BLaER1 (cell line): ENCODE data around the gene NFYC.
A peak's percentile ranks its signal among the peaks of the same experiment; 100 is the strongest.

Experiments
- H3K27ac ChIP-seq: shearing (Covaris generic); formaldehyde crosslinking; 2 replicates; pipeline ENCODE4 v1.8.1; 2022
- H3K27me3 ChIP-seq: shearing (Covaris generic); formaldehyde crosslinking; 2 replicates; pipeline ENCODE4 v1.8.1; 2022
- H3K36me3 ChIP-seq: shearing (Covaris generic); formaldehyde crosslinking; 2 replicates; pipeline ENCODE4 v1.8.1; 2022
- H3K4me1 ChIP-seq: shearing (Covaris generic); formaldehyde crosslinking; 2 replicates; pipeline ENCODE4 v1.8.1; 2022
- H3K4me2 ChIP-seq: shearing (Covaris generic); formaldehyde crosslinking; 2 replicates; pipeline ENCODE4 v1.8.1; 2022
- H3K4me3 ChIP-seq: shearing (Covaris generic); formaldehyde crosslinking; 2 replicates; pipeline ENCODE4 v1.8.1; 2022
- H3K9ac ChIP-seq: shearing (Covaris generic); formaldehyde crosslinking; 2 replicates; pipeline ENCODE4 v1.8.1; 2022
- H3K9me3 ChIP-seq: shearing (Covaris generic); formaldehyde crosslinking; 2 replicates; pipeline ENCODE4 v1.8.1; 2022
- H4K20me1 ChIP-seq: shearing (Covaris generic); formaldehyde crosslinking; 2 replicates; pipeline ENCODE4 v1.8.1; 2022
- Cebpa-rat ChIP-seq: shearing (Covaris generic); IDR thresholded peaks from 2 replicates; pipeline ENCODE4 v1.8.1; 2022

The NFYC gene

DNA sequence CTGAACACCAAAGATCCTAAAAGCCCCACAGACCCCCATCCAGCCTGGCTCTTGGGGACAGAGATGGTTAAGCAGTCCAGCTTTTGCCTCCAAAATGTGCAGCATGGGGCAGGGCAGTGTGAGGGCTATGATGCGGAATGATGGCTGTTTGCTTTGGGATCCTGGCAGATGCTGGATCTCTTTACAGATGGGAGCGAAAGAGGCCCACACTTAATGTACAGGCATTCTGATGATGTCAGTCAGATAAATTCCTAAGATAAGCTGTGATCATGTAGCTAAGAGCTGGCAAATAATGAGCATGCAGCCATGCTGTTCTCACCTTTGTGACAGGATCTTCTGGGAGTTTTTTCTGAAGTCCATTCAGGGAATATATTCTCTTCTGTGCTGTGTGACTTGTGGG is 74.5 kb downstream of the NFYC start:
- Histone ChIP-seq H3K36me3 (peaks cover 82% of the 10 kb centered on the region), H3K27me3 (no peaks in the 10 kb centered on the region), H3K9ac (no peak overlapping the region), H3K4me2 (no peak overlapping the region), H3K27ac (no peak overlapping the region), H4K20me1 (no peaks in the 10 kb centered on the region), H3K4me3 (no peak overlapping the region), H3K9me3 (no peaks in the 10 kb centered on the region), H3K4me1 (peaks cover 53% of the 10 kb centered on the region)
- no peak for TF ChIP-seq Cebpa-rat

DNA sequence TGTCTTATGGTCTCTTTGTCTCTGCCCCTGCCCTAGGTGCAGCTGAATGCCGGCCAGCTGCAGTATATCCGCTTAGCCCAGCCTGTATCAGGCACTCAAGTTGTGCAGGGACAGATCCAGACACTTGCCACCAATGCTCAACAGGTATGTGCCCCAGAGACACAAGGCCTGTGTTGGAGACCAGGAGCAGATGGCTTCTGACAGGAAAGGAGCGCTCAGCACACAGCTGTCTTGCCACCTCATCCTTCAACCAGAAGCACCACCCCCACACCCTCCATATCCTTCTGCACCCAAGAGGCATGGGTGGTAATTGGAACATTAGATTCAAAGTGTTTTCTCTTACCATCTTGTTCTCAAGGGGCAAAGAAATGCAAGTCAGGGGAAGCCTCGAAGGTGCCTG is 75.1 kb downstream of the NFYC start:
- H3K9ac ChIP-seq = no peak overlapping the region
- H3K4me2 ChIP-seq = no peak overlapping the region
- no peaks in the 10 kb centered on the region for H3K9me3 ChIP-seq
- peaks cover 53% of the 10 kb centered on the region for H3K4me1 ChIP-seq
- no peak overlapping the region for H3K4me3 ChIP-seq
- no peaks in the 10 kb centered on the region for H3K27me3 ChIP-seq
- no peak overlapping the region for H3K27ac ChIP-seq
- peaks cover 82% of the 10 kb centered on the region for H3K36me3 ChIP-seq
- no peak for TF ChIP-seq Cebpa-rat
- H4K20me1 ChIP-seq = no peaks in the 10 kb centered on the region

DNA sequence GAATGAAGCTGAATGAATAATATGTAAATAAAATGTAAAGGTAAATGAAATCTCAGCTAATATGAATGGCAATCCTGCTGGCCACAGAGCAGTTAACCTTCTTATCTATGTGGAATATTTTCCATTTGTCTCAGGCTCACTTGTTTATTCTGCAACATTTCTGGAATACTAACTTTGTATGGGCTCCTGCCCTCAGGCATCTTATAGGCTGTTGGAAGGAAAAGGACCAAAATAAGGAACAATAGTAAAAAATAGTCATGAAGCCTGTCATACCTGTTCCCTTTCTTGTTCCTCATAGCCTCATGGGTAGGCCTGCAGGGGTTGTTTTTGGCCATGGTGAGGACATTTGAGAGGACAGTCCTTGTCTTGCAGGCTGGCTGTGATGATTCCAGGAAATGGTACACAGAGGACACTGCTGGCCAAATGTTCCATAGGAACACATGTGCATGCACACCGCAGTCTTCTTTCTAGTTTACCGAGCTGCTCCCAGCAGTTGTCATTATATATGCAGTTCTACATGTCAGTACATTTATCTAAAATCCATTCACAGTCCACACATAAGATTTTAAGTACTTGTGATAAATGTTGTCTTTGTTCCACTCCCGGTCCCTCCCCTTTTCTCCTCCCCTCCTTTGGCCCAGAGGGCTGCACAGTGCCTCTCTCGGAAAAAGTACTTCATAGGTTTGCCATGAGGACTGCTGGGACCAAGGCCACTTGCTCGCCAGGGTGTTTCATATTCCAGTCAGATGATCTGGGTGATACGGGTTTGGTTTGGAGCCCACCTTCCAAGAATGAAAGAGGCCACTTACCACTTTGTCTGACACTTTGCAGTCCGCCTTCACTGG is 76.9 kb downstream of the NFYC start:
- no peak overlapping the region for H3K9ac ChIP-seq
- no peaks in the 10 kb centered on the region for H4K20me1 ChIP-seq
- H3K27me3 ChIP-seq = no peaks in the 10 kb centered on the region
- no peak overlapping the region for H3K4me2 ChIP-seq
- no peaks in the 10 kb centered on the region for H3K9me3 ChIP-seq
- H3K36me3 ChIP-seq = peaks cover 81% of the 10 kb centered on the region
- H3K27ac ChIP-seq = no peak overlapping the region
- H3K4me1 ChIP-seq = peaks cover 37% of the 10 kb centered on the region
- no peak for TF ChIP-seq Cebpa-rat
- no peak overlapping the region for H3K4me3 ChIP-seq

DNA sequence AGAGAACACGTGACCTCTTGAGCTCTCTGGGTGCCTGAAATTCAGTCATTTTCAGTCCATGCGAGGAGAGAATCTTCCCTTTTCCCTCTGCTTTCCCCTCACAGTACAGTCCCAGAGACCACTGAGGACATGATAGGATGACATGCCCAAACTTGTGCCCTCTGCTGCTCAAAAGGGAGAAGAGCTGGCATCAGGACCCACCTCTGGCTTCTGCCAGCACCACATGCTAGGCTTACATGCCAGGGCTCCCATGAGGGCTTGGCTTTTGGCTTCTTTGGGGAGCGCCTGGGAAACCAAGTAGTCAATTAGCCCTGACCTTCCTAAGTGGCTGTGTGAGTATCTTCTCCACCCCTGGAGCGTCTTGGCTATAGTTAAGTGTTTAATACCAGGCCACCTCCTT is 78.3 kb downstream of the NFYC start:
- Histone ChIP-seq H4K20me1 (no peaks in the 10 kb centered on the region), H3K4me2 (peak overlapping the region; percentile 49), H3K4me3 (no peak overlapping the region), H3K9ac (peak overlapping the region; percentile 22; the same call in 1 of the 2 replicates), H3K4me1 (peaks cover 23% of the 10 kb centered on the region), H3K36me3 (peaks cover 80% of the 10 kb centered on the region), H3K27me3 (no peaks in the 10 kb centered on the region), H3K9me3 (no peaks in the 10 kb centered on the region), H3K27ac (peak overlapping the region; percentile 44; the same call in 1 of the 2 replicates)
- TF ChIP-seq Cebpa-rat = no peak

DNA sequence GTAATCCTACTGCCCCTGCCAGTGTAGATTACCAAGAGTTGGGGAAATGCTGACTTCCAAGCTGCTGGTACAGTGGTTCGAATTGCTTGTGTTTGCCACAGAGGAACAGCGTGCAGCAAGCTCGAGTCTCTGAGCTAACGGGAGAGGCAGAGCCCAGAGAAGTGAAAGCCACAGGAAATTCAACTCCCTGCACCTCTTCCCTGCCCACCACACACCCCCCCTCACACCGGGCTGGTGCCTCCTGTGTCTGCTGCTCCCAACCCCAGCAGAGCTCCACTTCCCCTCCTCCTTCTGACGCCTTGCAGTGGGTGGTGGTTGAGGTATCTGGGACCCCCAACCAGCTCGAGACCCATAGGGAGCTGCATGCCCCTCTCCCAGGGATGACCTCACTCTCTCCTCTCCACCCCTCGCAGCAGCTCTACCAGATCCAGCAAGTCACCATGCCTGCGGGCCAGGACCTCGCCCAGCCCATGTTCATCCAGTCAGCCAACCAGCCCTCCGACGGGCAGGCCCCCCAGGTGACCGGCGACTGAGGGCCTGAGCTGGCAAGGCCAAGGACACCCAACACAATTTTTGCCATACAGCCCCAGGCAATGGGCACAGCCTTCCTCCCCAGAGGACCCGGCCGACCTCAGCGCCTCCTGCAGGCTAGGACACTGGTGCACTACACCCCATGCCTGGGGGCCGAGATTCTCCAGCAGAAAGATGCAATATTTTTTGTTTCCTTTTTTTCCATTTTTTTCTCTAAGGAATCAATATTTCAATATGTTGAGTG is 79.0 kb downstream of the NFYC start:
- peaks cover 20% of the 10 kb centered on the region for H3K4me1 ChIP-seq
- H3K9ac ChIP-seq = peak overlapping the region; percentile 22; the same call in 1 of the 2 replicates
- no peak overlapping the region for H3K4me3 ChIP-seq
- peak overlapping the region; percentile 44; the same call in 1 of the 2 replicates for H3K27ac ChIP-seq
- no peaks in the 10 kb centered on the region for H3K27me3 ChIP-seq
- H3K36me3 ChIP-seq = peaks cover 73% of the 10 kb centered on the region
- no peaks in the 10 kb centered on the region for H4K20me1 ChIP-seq
- H3K4me2 ChIP-seq = peak overlapping the region; percentile 49
- no peak for TF ChIP-seq Cebpa-rat
- H3K9me3 ChIP-seq = no peaks in the 10 kb centered on the region

DNA sequence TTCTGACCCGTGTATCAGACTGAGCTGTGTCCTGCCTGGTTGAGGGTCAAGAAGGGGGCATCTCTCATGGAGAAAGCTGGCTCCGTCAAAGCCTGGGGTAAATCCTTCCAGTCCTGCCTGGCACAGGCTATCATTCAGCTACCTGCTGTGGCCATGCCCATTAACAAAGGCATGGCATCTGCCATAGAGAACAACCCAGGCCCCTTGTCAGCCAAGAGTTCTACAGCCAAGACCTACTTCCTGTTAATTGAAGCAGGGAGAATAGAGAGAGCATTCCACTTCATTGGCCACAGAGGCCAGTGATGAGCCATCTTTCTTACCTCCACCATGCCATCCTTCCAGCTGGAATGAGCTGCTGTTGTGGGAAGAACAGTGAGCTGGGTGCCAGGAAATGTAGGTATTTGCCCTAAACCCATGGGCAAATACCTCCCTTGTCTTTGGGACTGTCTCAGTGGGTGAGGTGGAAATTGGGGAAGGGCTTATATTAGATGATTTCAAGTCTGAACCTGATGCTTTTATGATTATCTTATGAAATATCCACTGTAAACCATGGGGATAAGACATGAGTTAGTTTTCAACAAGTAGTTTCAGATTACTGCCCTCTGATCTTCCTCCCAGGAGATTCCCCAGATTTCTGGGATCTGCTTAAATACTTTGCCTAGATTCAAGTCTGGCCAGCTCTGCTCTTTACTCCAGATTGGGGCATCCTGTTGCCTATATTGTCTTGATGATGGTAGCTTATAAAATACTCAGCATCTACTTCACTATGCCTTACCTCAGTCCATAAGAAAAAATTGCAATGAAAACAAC is 80.8 kb downstream of the NFYC start:
- peaks cover 67% of the 10 kb centered on the region for H3K36me3 ChIP-seq
- H3K4me3 ChIP-seq = no peak overlapping the region
- H3K4me1 ChIP-seq = peaks cover 20% of the 10 kb centered on the region
- no peak overlapping the region for H3K9ac ChIP-seq
- H3K27me3 ChIP-seq = no peaks in the 10 kb centered on the region
- TF ChIP-seq Cebpa-rat = no peak
- H4K20me1 ChIP-seq = no peaks in the 10 kb centered on the region
- H3K27ac ChIP-seq = no peak overlapping the region
- no peak overlapping the region for H3K4me2 ChIP-seq
- H3K9me3 ChIP-seq = peaks cover 15% of the 10 kb centered on the region

DNA sequence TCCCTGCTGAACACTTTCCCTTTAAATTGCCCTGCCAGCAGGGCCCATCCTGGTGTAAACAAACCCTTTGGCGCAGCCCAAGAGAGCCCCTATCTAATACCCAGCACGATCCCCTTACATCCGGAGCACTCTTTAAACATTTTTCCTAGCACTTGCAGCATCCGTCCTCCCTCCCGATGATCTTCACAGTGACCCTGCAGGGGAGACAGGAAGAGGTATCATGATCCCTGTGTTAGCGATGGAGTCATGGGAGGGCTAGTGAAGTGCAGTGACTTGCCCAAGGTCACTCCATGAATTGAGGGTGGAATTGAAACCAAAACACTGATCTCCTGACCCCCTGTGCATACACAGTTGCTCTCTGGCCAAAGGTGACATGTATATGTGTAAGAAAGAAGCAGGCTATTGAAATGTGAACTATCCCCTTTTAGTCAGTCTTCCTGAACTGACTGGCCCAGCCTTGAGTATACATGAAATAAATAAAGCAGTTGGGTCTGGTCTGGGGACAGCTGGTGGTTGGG is 82.3 kb downstream of the NFYC start:
- TF ChIP-seq Cebpa-rat = no peak
- no peaks in the 10 kb centered on the region for H4K20me1 ChIP-seq
- peaks cover 18% of the 10 kb centered on the region for H3K9me3 ChIP-seq
- H3K27me3 ChIP-seq = no peaks in the 10 kb centered on the region
- H3K4me2 ChIP-seq = no peak overlapping the region
- peaks cover 20% of the 10 kb centered on the region for H3K4me1 ChIP-seq
- H3K27ac ChIP-seq = no peak overlapping the region
- peaks cover 52% of the 10 kb centered on the region for H3K36me3 ChIP-seq
- no peak overlapping the region for H3K9ac ChIP-seq
- no peak overlapping the region for H3K4me3 ChIP-seq

DNA sequence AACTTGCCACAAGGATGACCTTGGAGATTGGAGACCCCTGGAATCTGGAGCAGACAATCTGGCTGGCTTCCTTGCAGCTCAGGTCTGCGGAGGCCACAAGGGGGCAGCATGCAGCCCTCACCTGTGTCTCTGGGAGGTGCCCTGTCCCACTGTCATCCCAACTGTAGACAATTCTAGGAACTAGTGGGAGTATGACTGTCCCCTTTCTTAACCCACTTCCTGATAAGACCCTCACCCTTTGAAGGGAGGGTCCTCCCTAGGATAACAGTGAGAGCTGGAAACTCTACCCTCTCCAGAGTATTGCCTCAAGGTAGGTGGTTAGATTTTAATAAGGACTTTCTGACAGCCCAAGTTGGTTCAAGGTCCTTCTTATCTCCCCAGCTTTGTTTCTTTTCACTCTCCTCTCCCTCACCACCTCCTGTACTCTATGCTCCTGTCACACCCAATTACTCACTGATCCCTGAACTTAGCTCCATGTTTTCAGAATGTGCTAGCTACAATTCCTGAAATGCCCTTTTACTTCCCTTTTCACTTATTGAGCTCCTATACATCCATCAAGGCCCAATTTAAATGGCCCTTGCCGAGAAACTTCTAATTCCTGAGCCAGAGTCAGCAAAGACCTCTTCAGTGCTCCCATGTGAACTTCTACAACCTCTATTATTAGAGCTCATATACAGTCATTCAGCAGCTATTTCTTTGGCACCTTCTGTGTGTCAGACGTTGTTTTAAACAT is 82.9 kb downstream of the NFYC start:
- Histone ChIP-seq H3K9me3 (peaks cover 18% of the 10 kb centered on the region), H3K4me2 (no peak overlapping the region), H3K27ac (no peak overlapping the region)

More for the DNA sequence above, 82.9 kb downstream of the NFYC start:
- H3K9ac ChIP-seq = no peak overlapping the region
- peaks cover 46% of the 10 kb centered on the region for H3K36me3 ChIP-seq
- H4K20me1 ChIP-seq = no peaks in the 10 kb centered on the region
- H3K4me1 ChIP-seq = peaks cover 15% of the 10 kb centered on the region
- TF ChIP-seq Cebpa-rat = no peak
- H3K27me3 ChIP-seq = no peaks in the 10 kb centered on the region
- H3K4me3 ChIP-seq = no peak overlapping the region
